K562 (cell line): Measurements from ENCODE around the gene DCAKD. TPM values are rescaled to one million over a fixed set of nuclear protein-coding genes. Genes with fewer than 3 reads are reported as not detected.

Source experiments
- CBX5 ChIP-seq: IDR thresholded peaks from 2 replicates; pipeline ENCODE4 v1.6.1; 2014; ENCODE audit warnings: low read depth, borderline replicate concordance
- COPS2 ChIP-seq: fragments of 450-650 bp; conservative IDR thresholded peaks from 2 replicates; pipeline ENCODE4 v1.6.1; 2016; ENCODE audit warnings: mild to moderate bottlenecking, moderate library complexity
- FOXM1 ChIP-seq, 2 experiments: fragments of 450-650 bp in 1 of 2; sonication (generic) in 1 of 2; formaldehyde crosslinking in 1 of 2; IDR thresholded peaks; 2 replicates each; pipeline versions ENCODE4 v1.6.1 to v1.9.0; 2017 to 2022; ENCODE audit warnings: low read depth in 2 of 2, mild to moderate bottlenecking in 2 of 2, missing genetic modification reagents in 1 of 2, moderate library complexity in 1 of 2
- L3MBTL2 ChIP-seq: fragments of 450-650 bp; IDR thresholded peaks from 2 replicates; pipeline ENCODE4 v1.6.1; 2016; ENCODE audit warnings: mild to moderate bottlenecking, moderate library complexity
- MYC ChIP-seq, 2 experiments: fragments of 250-450 bp in 1 of 2; sonication (Bioruptor Pico) in 1 of 2; IDR thresholded peaks; 2 replicates each; pipeline versions ENCODE4 v1.5.1 to v1.6.1; 2012 to 2021; ENCODE audit warnings: low read depth in 2 of 2, borderline replicate concordance in 1 of 2, improper control_type of control experiment in 1 of 2, low read length in 1 of 2, mild to moderate bottlenecking in 1 of 2, moderate library complexity in 1 of 2
- PML ChIP-seq: IDR thresholded peaks from 2 replicates; pipeline ENCODE4 v1.6.1; 2012; ENCODE audit warnings: low read length, inconsistent platforms
- POLR3A ChIP-seq: IDR thresholded peaks from 2 replicates; pipeline ENCODE4 v1.6.1; 2011; ENCODE audit warnings: borderline replicate concordance, mild to moderate bottlenecking, moderate library complexity; ENCODE audit not compliant: insufficient read length, insufficient read depth; ENCODE audit errors: extremely low read depth
- RNF2 ChIP-seq: sonication (generic); IDR thresholded peaks from 2 replicates; pipeline ENCODE4 v1.6.1; 2016
- SMARCA4 ChIP-seq: fragments of 450-650 bp; IDR thresholded peaks from 2 replicates; pipeline ENCODE4 v1.6.1; 2016
- STAT6 ChIP-seq: sonication (generic); formaldehyde crosslinking; IDR thresholded peaks from 2 replicates; pipeline ENCODE4 v1.8.1; 2023; ENCODE audit warnings: mild to moderate bottlenecking, missing genetic modification reagents
- TAF1 ChIP-seq: IDR thresholded peaks from 2 replicates; pipeline ENCODE4 v1.6.1; 2011; ENCODE audit warnings: mild to moderate bottlenecking, low read length, moderate library complexity; ENCODE audit not compliant: insufficient read depth, control insufficient read depth, severe bottlenecking; ENCODE audit errors: extremely low read depth
- TRIM28 ChIP-seq: fragments of 450-650 bp; IDR thresholded peaks from 2 replicates; pipeline ENCODE4 v1.6.1; 2017
- ZBTB26 ChIP-seq: fragments of 450-650 bp; formaldehyde crosslinking; IDR thresholded peaks from 2 replicates; pipeline ENCODE4 v1.4.0; 2022; ENCODE audit warnings: missing genetic modification characterization
- ZNF639 ChIP-seq, 2 experiments: fragments of 200-800 bp in 1 of 2; sonication (Bioruptor generic) in 1 of 2; sonication (generic) in 1 of 2; formaldehyde crosslinking in 1 of 2; IDR thresholded peaks in 1 of 2; conservative IDR thresholded peaks in 1 of 2; 2 replicates each; pipeline versions ENCODE4 v1.5.0 to v1.6.1; 2016 to 2020; ENCODE audit warnings: missing compliant biosample characterization in 1 of 2, missing genetic modification characterization in 1 of 2, missing genetic modification reagents in 1 of 2
- ZNF717 ChIP-seq: fragments of 250-450 bp; sonication (Bioruptor Pico); IDR thresholded peaks from 2 replicates; pipeline ENCODE4 v1.5.0; 2021
- polyA plus RNA-seq, 8 experiments: library from polyadenylated mRNA; depleted of rRNA in 4 of 8; stranded (reverse) in 5 of 8; unstranded in 3 of 8; fragments of >200 nt; fragmentation: Nextera tagmentation in 2 of 8; fragmentation: Illumina TruSeq in 1 of 8; extraction: Ambion mirVana in 2 of 8; extraction: Trizol in 1 of 8; gene quantifications; 2 replicates each; pipeline versions ENCODE4 v1.2.1 to v1.2.3, GENCODE V29; 2011 to 2014; ENCODE audit warnings: inconsistent platforms in 1 of 8, missing spikeins in 1 of 8
- total RNA-seq, 7 experiments: library from RNA; depleted of rRNA in 6 of 7; stranded (reverse); fragments of >200 nt in 6 of 7; fragmentation: Illumina TruSeq in 2 of 7; extraction: Trizol in 2 of 7; gene quantifications; 2 replicates each; pipeline versions ENCODE4 v1.2.1 to v1.2.3, GENCODE V29; 2011 to 2021; ENCODE audit warnings: low replicate concordance in 1 of 7

The DCAKD gene
- total and polyA plus RNA-seq, 9 of the 15 experiments (the other 6 are each of a cell fraction or from before 2014, with no cell fraction given), result 7.9 to 35.5 (median 21.4) TPM

- peak in 1 of 2 experiments; percentile 88; a peak in 2 of 4 replicates for TF ChIP-seq ZNF639 (CRISPR knock-in tag; conservative IDR thresholded peaks at IDR 0.05 in 1 of 2, IDR thresholded peaks at IDR 0.05 in 1 of 2)
- TF ChIP-seq PML, result 0 out of 2 replicates have a peak, but pooled peaks have one; percentile 20
- TF ChIP-seq RNF2, result no peak
- 0 out of 2 replicates have a peak, but pooled peaks have one; percentile 71 for TF ChIP-seq STAT6 (CRISPR knock-in tag)
- TF ChIP-seq POLR3A, result no peak
- no peak for TF ChIP-seq SMARCA4
- peak; percentile 79 for TF ChIP-seq L3MBTL2
- no peak for TF ChIP-seq TRIM28
- peak; percentile 81 for TF ChIP-seq TAF1
- TF ChIP-seq ZNF717, result no peak
- TF ChIP-seq COPS2, result no peak
- TF ChIP-seq ZBTB26 (CRISPR knock-in tag), result no peak
- TF ChIP-seq FOXM1 (IDR thresholded peaks at IDR 0.05; ENCODE audit: low read depth), result 0 out of 2 replicates have a peak, but pooled peaks have one; percentile 22
- no peak for TF ChIP-seq FOXM1 (CRISPR knock-in tag; IDR thresholded peaks at IDR 0.05; ENCODE audit: low read depth)
- TF ChIP-seq MYC (IDR thresholded peaks at IDR 0.05; ENCODE audit: low read depth, low read length), result peak; percentile 80
- no peak for TF ChIP-seq MYC (CRISPR knock-in tag; IDR thresholded peaks at IDR 0.05; ENCODE audit: borderline replicate concordance, low read depth)
- TF ChIP-seq CBX5, result no peak
Observed at GRCh38 chr17:45051060-45051719, at the start of gene DCAKD (continued).
